HS-27A (cell line): ENCODE data around the gene CD2BP2.
"Not testable (repeated sequence)": the region's sequence is repeated elsewhere in the genome, so short reads cannot be mapped to it uniquely, and the experiment has no call there.

Source experiments
- DNase-seq: peaks from one replicate; pipeline ENCODE4 v3.0.0-alpha.2; 2012; ENCODE audit warnings: low read depth, missing footprints

CD2BP2 gene

GRCh38 chr16:30355144-30355953 is at the start of gene CD2BP2:
Gene CD2BP2 (minus strand): TSS chr16:30355308. CDS start chr16:30354681, 627 bp downstream.
- peak; percentile 97 for DNase-seq

GRCh38 chr16:30401768-30402425 is 46.8 kb upstream of the CD2BP2 start:
- no peak for DNase-seq

GRCh38 chr16:30399435-30400186 is 44.5 kb upstream of the CD2BP2 start:
- no peak for DNase-seq

- no peak for DNase-seq
Observed at GRCh38 chr16:30398661-30399434, 43.7 kb upstream of the CD2BP2 start.

GRCh38 chr16:30397776-30398660 is 42.9 kb upstream of the CD2BP2 start:
- no peak for DNase-seq

GRCh38 chr16:30397056-30397455 is 41.9 kb upstream of the CD2BP2 start:
- no peak for DNase-seq

GRCh38 chr16:30396627-30397026 is 41.5 kb upstream of the CD2BP2 start:
- not testable (repeated sequence) for DNase-seq

GRCh38 chr16:30395992-30396585 is 41.0 kb upstream of the CD2BP2 start:
- no peak for DNase-seq

- no peak for DNase-seq
Observed at GRCh38 chr16:30395155-30395991, 40.3 kb upstream of the CD2BP2 start, which contains the start of gene ZNF48. Gene ZNF48 (plus strand): TSS chr16:30395420. CDS start chr16:30395795, 375 bp downstream.

- no peak for DNase-seq
Observed at GRCh38 chr16:30394592-30395154, 39.6 kb upstream of the CD2BP2 start.

GRCh38 chr16:30383521-30383920 is 28.4 kb upstream of the CD2BP2 start:
- no peak for DNase-seq

GRCh38 chr16:30382111-30382881 is 27.2 kb upstream of the CD2BP2 start, which contains the start of gene SEPTIN1:
Gene SEPTIN1 (minus strand): TSS chr16:30382561. CDS start chr16:30382542, 19 bp downstream.
- DNase-seq: no peak

- no peak for DNase-seq
Observed at GRCh38 chr16:30381291-30382041, 26.4 kb upstream of the CD2BP2 start.

- DNase-seq: no peak
Observed at GRCh38 chr16:30380803-30381208, 25.7 kb upstream of the CD2BP2 start.

- DNase-seq: no peak
Observed at GRCh38 chr16:30380072-30380802, 25.1 kb upstream of the CD2BP2 start.

- no peak for DNase-seq
Observed at GRCh38 chr16:30379158-30379783, 24.2 kb upstream of the CD2BP2 start.
